Measurements from ENCODE around the gene CYP3A5.
"Not testable (repeated sequence)": the region's sequence is repeated elsewhere in the genome, so short reads cannot be mapped to it uniquely, and the experiment has no call there.

Gene CYP3A5

DNA sequence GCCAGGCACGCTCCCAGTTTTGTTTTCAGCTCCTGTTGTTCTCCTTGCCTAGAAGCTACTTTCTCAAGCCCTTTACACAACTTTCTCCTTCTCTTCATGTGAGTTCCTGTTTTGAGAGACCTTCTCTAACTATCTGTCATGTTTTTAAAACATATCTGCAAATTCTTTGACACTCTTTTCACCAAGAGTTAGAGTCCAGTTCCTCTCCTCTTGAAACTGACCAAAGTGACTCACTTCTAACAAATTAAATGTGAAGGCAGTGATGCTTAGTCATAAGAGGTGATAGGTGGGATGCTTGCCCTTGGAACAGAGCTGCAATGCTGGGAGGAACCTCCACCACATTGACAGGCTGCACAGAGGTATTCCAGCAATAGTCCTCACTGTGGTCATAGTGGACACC lies 37.8 kb downstream of the CYP3A5 start:
- H3K4me3 ChIP-seq (ENCODE audit: low read depth, low read length), result no peak overlapping the region
- TF ChIP-seq, protein P1, sequence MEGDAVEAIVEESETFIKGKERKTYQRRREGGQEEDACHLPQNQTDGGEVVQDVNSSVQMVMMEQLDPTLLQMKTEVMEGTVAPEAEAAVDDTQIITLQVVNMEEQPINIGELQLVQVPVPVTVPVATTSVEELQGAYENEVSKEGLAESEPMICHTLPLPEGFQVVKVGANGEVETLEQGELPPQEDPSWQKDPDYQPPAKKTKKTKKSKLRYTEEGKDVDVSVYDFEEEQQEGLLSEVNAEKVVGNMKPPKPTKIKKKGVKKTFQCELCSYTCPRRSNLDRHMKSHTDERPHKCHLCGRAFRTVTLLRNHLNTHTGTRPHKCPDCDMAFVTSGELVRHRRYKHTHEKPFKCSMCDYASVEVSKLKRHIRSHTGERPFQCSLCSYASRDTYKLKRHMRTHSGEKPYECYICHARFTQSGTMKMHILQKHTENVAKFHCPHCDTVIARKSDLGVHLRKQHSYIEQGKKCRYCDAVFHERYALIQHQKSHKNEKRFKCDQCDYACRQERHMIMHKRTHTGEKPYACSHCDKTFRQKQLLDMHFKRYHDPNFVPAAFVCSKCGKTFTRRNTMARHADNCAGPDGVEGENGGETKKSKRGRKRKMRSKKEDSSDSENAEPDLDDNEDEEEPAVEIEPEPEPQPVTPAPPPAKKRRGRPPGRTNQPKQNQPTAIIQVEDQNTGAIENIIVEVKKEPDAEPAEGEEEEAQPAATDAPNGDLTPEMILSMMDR (IDR thresholded peaks at IDR 0.05; ENCODE audit: insufficient read depth, low read length, missing control alignments), result no peak
- CTCF ChIA-PET, result no interaction called here
- DNase-seq (ENCODE audit: low read depth, low spot score), result no peak
- POLR2A ChIA-PET, result interaction anchor here (1.2 kb wide), 1 partner anchor 25 kb away, joined by 4 read pairs; the partner anchor contains the start of gene ZSCAN25

GRCh38 chr7:99639267-99639666 lies 40.5 kb downstream of the CYP3A5 start:
- H3K4me3 ChIP-seq (ENCODE audit: low read depth, low read length), result no peak overlapping the region
- ChIA-PET POLR2A (no interaction called here), CTCF (no interaction called here)
- DNase-seq (ENCODE audit: low read depth, low spot score), result no peak
- TF ChIP-seq, protein P1 (IDR thresholded peaks at IDR 0.05; ENCODE audit: insufficient read depth, low read length, missing control alignments), result no peak

DNA sequence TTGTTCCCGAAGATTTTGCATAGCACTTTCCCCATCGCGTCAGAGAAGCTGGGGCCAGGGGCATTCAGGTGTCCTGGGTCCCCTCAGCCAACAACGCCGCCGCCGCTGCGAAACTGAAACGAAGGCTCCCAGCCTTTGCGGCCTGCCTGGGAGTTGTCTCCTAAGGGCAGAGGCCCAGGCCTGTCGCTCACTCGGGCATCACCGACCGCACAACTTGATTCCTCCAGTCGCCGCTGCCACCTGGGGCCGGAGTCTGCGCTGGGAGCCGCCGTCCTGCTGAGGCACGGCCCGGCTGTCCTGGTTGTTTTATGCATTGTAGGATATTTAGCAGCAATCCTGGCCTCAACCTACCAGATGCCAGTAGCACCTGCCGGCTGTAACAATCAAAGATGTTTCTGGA lies 41.1 kb downstream of the CYP3A5 start:
- POLR2A ChIA-PET, result no interaction called here
- CTCF ChIA-PET, result no interaction called here
- no peak overlapping the region for H3K4me3 ChIP-seq (ENCODE audit: low read depth, low read length)
- TF ChIP-seq, protein P1 (IDR thresholded peaks at IDR 0.05; ENCODE audit: insufficient read depth, low read length, missing control alignments), result no peak
- DNase-seq (ENCODE audit: low read depth, low spot score), result no peak

- H3K4me3 ChIP-seq (ENCODE audit: low read depth, low read length); DNase-seq (ENCODE audit: low read depth, low spot score); CTCF ChIA-PET; POLR2A ChIA-PET: not testable (repeated sequence)
Observed at GRCh38 chr7:99637414-99637813, 42.4 kb downstream of the CYP3A5 start.

GRCh38 chr7:99631295-99632109 lies 48.3 kb downstream of the CYP3A5 start:
- ChIA-PET CTCF (interaction anchor here (0.5 to 1.3 kb wide), 2 partner anchors 14 to 358 kb away, joined by 3 read pairs; no protein-coding TSS in a partner anchor), POLR2A (no interaction called here)
- no peak overlapping the region for H3K4me3 ChIP-seq (ENCODE audit: low read depth, low read length)
- DNase-seq (ENCODE audit: low read depth, low spot score), result no peak
- TF ChIP-seq, protein P1 (IDR thresholded peaks at IDR 0.05; ENCODE audit: insufficient read depth, low read length, missing control alignments), result no peak

GRCh38 chr7:99629643-99630042 lies 50.2 kb downstream of the CYP3A5 start:
- no peak overlapping the region for H3K4me3 ChIP-seq (ENCODE audit: low read depth, low read length)
- TF ChIP-seq, protein P1 (IDR thresholded peaks at IDR 0.05; ENCODE audit: insufficient read depth, low read length, missing control alignments), result no peak
- no peak for DNase-seq (ENCODE audit: low read depth, low spot score)
- ChIA-PET POLR2A (no interaction called here), CTCF (interaction anchor here (1.2 kb wide), 1 partner anchor 8 kb away, joined by 6 read pairs; no protein-coding TSS in a partner anchor)
